Anterior cingulate cortex (tissue), 58 donors: ENCODE data around the gene POLR1C.
"Not testable (repeated sequence)": the region's sequence is repeated elsewhere in the genome, so short reads cannot be mapped to it uniquely, and the experiment has no call there.

ENCODE experiments used
- DNase-seq, 58 donors: peaks; one replicate each; lab custom pipeline; 2025; lab: John Stamatoyannopoulos, UW

Gene POLR1C

DNA sequence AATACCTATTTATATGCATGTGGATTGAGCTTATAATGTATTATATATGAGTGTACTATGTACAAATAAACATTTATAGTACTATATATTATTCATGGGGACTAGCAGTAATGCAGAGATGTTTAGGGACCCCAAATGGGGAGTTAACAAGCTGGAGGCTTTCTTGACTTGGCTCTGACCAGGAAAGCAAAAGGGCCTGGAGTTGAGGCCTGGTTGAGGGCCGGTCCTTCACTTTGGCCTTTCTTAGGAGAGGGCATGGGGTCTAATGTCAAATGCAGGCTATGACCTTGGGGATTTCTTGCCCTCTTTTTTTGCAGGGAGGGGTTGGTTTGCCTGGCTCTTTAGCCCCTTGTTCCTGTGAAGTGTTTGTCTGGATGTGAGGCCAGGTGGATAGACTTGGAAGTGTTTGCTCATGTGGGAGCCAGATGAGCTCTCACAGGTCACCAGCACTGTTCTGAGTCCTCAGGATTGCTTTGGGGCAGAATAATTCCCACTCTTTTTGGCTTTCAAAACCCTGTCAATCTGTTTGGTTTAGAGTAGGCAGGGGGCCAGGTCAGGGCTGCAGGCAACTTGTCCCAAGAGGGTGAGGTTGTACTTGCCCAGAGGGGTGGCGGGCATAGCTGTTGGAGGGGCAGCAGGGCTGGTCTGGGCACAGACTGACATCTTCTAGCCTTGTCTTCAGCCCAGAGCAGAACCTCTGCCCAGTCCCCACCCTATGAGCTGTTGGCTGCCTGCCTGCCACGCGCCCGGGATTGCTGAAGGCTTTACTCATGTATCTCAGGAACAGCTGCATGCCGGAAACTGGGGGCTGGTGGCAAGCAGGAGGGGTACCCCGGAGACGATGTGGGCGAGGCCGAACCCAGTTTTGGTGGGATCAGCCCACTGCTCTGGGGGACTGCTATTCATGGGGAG is 24.9 kb upstream of the POLR1C start:
- peak in 56 of 58 donors; percentile 40 to 94 (median 82) for DNase-seq

DNA sequence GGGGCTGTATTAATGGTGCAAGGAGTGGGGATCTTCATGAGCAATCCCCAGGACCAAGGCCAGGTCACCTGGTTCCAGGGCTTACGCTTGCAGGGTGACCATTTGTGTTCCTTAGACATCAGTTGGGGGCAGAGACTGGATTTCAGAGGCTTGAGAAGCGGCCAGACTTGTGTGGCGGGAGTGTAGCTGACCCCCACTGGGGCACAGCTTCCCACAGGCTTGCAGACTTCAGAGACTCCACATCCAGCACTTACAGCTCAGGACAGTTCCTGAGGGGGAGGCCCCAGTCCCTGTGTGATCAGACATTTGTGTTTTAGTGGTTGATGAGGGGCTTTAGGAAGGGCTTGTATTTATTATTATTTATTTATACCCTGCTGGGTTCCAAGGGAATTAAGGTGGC is 24.2 kb upstream of the POLR1C start:
- peak in 3 of 58 donors; percentile 40 to 59 (median 55) for DNase-seq

DNA sequence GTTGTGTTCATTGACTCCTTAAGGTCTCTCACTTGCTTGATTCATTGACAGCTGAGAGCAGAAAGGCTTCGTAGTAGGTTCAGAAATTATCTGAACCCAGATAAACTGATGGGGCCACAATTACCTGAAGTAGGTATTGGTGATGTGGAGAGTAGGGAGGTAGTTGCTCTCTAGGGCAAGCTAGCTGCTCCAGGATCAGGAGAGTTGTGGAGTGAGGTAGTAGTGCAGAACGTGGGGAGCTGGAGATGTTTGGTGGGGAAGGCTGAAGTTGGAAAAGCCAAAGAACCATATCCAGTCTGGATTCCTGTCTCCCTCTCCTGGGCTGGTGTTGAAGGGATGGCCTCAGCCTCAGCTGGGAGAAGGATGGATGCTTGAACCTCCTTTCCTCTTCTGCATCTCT is 23.7 kb upstream of the POLR1C start:
- no peak for DNase-seq

DNA sequence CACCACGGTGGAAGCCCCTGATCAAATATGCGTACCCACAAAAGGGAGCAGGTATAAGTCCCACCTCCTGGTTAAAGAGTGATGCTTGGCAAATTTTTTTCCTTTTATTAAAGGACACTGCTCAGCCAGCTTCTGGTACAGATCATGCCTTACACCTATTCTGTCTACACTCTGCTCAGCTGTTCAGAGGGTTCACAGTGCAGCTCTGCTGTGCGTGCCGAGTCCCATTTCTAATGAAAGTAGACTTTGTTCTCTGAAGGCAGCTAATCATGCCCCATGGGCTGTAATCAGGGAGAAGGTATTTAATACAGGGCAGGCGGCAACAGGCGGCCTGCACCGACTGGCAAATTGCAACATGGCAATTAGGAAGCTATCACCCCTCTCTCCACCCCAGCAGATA is 23.1 kb upstream of the POLR1C start:
- peak in 5 of 58 donors; percentile 18 to 55 (median 21) for DNase-seq

DNA sequence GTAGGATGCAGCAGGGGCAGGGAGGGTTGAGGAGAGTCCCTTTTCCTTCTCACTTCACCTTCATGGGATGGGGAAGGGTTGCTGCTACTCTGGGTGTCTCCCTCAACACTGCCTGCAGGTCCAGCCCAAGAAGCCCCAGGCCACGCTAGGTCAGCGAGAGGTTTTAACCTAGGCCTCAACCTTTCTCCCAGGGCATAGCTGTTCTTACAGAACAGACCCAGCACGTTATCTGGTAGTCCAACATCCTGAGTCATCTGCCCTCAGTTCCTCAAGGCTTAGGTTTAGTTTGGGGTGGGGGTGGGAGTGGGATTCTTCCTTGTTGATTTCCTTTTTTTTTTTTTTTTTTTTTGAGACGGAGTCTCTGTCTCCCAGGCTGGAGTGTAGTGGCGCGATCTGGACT is 22.6 kb upstream of the POLR1C start:
- DNase-seq = no peak

DNA sequence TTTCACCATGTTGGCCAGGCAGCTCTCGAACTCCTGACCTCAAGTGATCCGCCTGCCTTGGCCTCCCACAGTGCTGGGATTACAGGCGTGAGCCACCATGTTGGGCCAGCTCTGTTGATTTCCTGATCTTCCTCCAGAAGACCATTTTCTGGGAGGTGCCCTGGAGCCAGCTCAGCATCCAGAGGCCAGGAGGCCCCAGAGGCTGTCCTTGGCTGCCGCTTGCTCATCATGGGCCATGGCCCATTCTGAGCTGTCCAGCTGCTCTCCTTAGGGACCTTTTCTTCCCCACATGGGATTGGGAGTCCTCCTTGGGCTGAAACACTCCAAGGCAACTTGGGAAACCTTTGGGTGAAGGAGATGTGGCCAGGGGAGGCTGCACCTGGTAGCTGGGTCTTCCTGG is 22.1 kb upstream of the POLR1C start:
- no peak for DNase-seq

DNA sequence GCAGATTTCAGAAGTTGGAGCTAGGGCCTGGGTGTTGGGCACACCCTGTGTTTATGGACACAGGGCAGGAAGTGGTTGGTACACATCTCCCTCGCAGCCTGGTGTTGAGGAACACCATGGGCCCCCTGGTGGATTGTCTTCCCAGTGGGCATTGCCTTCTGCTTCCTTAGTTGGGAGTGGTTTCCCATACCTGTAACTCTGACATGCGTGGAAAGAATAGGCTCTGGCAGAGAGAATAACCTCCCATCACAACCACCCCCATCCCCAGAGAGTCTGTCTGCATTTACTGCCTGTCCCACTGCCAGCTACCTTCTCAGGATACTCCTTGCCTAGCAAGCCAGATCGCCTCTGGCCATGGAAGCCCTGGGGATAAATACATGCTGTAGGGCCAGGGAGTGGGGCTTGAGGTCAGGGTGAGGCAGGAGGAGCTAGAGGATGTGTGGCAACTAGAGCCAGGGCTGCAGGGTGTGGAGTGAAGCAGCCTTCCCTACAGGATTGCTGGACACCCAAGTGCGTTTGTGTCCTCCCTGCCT is 21.4 kb upstream of the POLR1C start:
- DNase-seq = no peak

DNA sequence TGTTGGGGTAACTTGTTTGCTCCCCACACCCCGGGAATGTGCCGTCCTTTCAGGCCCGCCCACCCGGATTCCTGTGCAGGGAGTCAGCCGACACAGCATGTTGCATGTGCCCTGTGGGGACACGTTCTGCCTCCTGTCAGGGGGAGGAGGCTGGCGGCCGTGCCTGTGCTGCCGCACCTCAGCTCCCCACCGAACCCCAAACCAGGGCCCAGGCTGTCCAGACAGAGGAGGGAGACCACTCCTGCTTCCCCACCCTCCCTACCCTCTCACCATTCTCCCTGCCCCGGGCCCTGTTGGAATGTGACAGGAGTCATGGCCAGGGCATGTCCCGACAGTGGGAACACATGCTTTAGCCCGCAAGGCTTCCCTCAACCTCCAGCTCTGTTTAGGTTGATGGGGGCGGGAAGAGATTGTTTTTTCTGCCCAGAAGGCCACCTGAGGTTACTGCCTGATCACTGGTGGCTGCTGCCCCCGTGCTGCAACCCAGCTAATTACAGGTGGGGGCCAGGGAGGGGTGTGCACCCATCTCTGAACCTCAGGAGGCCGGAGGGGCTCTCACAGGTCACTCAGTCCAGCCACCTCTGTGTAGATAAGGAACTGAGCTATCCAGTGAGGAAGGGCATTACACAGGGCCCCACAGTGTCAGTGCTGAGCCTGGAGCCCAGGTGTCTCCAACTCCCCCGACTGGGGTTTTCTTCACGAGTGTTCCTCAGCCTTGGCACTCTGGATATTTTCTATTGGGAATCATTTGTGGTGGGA is 20.3 kb upstream of the POLR1C start:
- peak in 14 of 58 donors; percentile 12 to 48 (median 31) for DNase-seq

DNA sequence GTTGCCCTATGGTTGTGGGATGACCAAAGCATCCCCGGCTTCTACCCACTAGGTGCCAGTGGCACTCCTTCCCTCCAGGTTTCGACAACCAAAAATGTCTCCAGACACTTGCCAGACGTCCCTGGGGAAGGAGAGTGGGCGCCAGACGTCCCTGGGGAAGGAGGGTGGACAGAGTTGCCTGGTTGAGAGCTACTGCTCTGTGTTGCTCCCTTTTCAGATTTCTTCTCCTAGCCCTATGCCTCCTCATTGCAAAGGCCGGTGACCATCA is 19.8 kb upstream of the POLR1C start:
- DNase-seq = no peak

DNA sequence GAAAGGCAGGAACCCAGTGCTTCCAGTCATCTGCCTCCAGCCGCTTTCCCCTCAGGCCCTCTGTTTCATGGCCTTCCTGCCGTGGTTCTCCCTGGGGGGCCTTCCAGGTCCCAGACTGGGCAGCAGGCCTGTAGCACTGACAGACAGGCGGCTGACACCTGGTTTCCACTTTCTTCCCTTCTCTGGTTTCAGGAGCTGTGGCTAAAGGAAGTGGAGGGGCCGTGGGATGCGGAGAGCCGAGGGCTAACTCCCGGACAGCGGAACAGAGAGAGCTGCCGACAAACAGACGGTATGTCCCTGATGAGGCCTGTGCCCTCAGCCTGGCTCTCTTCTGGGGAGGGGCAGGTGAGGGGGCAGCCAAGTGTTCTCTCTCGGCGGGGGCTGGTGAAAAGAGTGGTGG is 19.2 kb upstream of the POLR1C start:
- no peak for DNase-seq

DNA sequence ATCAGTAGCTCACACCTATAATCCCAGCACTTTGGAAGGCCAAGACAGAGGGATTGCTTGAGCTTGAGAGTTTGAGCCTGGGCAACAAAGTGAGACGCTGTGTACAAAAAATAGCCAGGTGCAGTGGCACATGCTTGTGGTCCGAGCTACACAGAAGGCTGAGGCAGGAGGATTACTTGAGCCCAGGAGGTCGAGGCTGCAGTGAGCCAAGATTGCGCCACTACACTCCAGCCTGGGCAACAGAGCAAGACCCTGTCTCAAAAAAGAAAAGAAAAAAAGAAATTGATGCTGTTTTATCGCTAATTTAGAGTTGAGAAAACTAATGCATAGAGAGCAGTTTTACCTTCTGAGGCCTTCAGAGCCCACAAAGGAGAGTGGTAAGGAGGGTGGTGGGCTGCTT is 18.6 kb upstream of the POLR1C start:
- DNase-seq = not testable (repeated sequence)

DNA sequence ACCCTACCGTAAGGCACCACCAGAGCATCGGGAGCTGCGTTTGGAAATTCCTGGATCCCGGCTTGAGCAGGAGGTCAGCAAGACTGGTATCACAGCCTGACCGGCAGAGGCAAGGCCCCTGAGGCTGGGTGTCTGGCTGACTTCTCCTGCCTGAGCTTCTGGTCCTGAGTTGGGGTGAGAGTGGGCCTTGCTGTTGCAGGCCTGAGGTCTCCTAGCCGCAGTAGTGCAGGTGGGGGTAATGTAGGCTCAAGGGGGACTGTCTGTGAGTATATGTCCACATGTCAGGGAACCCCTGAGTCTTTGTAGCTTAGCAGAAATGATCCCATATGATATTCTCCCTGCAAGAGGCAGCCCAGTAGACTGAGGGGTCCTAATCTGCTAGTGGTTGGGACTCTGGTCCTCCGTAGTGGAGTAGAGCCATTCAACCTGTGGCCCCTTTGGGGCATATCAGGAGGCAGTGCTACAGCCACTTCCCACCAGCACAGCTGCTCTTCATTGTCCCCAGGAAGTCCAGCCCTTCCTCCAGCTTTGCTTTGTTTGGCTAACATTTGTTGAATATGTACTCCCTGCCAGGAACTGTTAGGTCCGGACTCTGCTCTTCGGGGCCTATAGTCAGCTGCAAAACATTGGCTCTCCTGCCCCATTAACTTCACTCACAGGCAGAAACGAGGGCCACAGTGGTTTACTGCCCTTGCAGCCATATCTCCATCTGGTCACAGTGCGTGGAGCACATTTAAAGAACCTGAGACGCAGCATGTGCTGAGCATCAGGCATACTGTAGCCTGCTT is 17.7 kb upstream of the POLR1C start:
- DNase-seq = no peak

DNA sequence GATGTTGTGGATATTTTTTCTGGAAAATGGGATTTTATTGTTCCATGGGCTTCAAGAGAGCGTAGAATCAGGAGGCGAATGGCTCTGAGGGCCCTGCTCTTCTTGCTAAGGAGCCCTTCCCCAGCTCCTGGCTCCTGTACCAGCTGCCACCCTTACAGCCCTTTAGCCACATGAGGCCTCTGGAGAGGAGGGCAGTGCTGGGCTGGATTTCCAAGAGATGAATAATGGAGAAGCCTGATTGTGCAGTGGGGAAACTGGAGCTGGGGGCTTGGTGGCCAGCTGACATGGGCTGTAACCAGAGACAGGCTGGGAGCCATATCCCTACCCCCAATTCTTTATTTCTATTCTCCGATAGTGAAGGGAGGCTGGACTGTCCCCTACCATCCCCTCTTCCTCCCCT is 16.0 kb upstream of the POLR1C start:
- no peak for DNase-seq

DNA sequence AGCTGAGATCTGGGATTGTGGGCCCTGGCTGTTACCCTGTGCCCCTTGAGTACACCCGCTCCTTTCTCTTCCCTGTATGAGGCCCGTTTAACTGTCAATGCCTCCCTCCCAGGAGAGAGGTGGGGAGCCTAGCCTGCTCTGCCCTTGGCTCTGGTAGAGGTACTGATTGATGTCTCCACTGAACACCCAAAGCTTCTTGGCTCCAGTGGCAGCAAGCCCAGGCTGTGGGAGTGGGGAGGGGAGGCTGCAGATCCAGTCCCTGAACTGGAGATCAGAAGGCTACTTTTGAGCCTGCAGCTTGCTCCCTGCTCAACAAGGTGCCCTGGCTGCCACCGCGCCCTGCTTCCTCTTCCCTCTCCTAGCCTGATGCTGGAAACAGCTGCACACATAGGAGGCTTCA is 14.2 kb upstream of the POLR1C start:
- peak in 1 of 58 donors; percentile 22 for DNase-seq

DNA sequence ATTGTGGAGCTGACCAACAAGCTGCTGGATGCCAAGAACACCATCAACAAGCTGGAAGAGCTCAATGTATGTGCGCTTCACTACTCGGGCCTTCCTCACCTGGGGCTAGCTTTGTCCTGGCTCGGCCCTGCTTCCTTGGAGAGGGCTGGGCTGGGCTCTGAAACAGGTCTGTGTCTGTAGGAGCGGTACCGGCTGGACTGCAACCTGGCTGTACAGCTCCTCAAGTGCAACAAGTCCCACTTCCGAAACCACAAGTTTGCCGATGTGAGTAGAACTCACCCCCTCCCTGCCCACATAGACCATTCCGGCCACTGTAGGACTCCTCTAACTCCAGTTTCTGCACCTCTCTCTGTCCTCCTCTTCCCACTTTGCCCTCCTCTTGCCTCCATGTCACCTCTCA is 13.4 kb upstream of the POLR1C start:
- no peak for DNase-seq

DNA sequence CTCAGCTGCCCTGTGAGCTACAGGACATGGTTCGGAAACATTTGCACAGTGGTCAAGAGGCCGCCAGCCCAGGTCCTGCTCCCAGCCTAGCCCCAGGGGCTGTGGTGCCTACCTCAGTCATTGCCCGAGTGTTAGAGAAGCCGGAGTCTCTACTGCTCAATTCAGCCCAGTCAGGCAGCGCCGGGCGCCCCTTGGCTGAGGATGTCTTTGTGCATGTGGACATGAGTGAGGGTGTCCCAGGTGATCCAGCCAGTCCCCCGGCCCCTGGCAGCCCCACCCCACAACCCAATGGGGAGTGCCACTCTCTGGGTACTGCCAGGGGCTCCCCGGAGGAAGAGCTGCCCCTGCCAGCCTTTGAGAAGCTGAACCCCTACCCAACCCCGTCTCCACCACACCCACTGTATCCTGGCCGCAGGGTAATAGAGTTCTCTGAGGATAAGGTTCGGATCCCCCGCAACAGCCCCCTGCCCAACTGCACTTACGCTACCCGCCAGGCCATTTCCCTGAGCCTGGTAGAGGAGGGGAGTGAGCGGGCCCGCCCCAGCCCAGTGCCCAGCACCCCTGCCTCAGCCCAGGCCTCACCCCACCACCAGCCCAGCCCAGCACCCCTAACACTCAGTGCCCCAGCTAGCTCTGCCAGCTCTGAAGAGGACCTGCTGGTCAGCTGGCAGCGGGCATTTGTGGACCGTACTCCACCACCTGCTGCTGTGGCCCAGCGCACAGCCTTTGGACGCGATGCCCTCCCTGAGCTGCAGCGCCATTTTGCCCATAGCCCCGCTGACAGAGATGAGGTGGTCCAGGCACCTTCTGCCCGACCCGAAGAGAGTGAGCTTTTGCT is 11.9 kb upstream of the POLR1C start:
- DNase-seq = no peak

DNA sequence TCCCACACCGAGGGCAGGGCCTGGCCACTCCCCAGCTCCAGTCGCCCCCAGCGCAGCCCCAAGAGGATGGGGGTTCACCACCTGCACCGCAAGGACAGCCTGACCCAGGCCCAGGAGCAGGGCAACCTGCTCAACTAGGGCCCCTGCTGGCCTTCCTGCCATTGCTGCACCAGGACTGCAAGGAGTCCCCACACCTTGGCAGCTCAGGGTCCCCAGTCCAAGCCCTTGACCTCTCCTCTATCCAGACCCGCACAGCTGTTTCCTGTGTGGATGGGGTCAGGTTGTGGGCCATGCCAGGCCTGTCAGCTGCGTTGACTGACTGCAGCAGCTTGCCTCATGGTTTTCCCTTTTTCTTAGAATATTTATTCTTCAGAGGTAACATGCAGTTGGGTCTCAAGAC is 11.2 kb upstream of the POLR1C start:
- DNase-seq = no peak

DNA sequence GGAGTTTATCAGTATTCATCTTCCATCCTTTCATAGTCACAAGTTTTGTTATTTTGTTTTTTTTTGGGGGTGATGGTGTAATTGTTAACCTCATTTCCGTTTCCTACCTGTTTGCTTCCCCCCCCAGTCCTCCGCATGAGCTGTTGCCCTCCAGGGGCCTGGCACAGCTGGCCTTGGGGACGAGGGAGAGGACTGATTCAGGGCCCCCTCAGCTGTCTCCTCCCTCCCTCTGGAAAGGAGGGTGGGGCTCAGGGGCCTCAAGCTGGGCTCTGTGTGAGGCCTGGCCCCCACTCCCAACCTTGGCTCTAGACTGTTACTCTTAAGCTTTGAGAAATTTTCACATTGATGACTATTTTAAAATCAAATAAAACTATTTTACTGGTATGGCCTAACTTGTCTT is 10.7 kb upstream of the POLR1C start:
- DNase-seq = no peak

DNA sequence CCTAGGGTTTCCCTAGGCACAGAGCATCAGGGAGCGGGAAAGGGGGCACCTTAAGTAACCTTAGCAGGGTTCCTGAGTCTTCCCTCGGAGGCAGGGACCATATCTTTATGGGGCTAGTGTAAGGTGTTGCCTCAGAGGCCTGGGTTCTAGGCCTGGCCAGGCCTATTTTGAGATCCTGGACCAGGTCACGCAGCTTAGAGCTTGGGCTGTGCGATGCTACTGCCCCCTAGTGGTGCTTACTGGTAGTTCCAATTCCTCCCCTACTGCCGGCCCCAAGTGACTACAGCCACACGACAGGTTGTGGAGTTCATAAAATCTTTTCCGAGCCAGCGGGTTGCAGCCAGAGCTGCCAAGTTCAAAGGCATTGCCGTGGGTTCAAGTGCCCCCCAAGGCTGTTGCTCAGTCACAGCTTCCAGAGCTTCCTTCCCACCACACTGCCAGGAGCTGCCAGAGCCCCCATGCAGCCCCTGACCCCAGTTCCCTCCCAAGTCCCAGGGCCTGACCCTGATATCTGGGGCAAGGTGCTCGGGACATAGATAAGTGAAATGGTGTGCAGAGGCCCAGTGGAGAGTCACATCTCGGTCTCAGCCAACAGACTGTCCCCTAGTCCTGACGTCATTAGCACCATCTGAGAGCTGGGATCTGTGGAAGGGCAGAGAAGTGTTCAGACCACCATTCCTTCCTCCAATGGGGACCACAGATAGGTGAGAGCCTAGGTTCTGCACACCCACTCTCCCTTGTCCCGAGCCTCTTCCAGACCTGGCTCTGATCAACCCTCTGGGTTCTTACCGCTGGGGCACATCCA is 10.0 kb upstream of the POLR1C start:
- DNase-seq = peak in 53 of 58 donors; percentile 22 to 83 (median 61)
